ENCODE measurements around the gene KPNA5.
"Not testable (repeated sequence)": the region's sequence is repeated elsewhere in the genome, so short reads cannot be mapped to it uniquely, and the experiment has no call there.

KPNA5 gene

DNA sequence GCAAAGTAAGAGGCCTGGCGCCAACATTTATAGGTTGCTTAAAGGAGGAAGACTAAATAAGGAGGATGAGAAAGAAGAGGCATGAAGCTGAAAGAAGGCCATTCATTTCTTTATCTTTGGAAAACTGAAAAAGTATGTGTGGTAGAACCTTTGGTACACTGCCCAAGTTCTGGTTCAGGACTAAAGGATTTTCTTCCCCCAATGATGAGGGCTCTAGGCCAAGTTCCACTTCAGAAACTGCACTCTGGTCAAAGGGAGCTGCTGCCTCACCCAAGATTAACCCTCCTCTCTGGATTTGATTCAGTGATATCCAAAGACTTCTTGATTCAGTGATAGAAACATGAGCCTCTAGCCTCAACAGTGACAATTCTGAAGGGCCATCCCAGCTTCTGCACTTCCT is 5.0 kb upstream of the KPNA5 start:
- H4K20me1 ChIP-seq (ENCODE audit: insufficient read depth, low read length) = no peaks in the 10 kb centered on the region

DNA sequence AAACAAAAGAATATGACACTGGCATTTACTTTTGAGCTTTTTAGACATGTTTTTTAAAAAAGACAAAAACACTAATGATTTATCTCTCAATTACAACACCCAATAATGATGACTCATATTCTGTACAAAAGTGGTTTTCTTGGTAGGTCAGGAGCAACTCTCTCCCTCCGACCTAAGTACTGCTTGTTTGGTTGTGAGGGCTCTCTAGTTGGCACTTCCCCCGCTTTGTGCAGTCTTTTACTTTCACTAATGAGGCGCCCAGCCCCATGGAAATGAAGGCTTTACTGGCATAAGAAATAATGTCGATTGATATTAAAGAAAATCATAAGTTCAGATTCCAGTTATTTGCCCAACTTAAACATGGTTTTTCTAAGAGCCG is 1.3 kb downstream of the KPNA5 start:
- DNase-seq (peak; percentile 63), ATAC-seq (ENCODE audit: insufficient read depth, low read depth) (peak; percentile 50)
- Histone ChIP-seq H2AFZ (ENCODE audit: low read depth, low read length) (peak overlapping the region; percentile 32), H3K9ac (ENCODE audit: low read depth, low read length) (peak overlapping the region; percentile 85), H3K4me2 (ENCODE audit: insufficient read depth, low read length) (peak overlapping the region; percentile 91), H3K36me3 (ENCODE audit: insufficient read depth, low read length) (peaks cover 18% of the 10 kb centered on the region), H3K79me2 (ENCODE audit: insufficient read depth, low read length) (peaks cover 62% of the 10 kb centered on the region), H3K4me1 (ENCODE audit: insufficient read depth, low read length) (peaks cover 36% of the 10 kb centered on the region), H3K9me3 (ENCODE audit: insufficient read depth, low read length, severe bottlenecking) (no peaks in the 10 kb centered on the region), H4K20me1 (ENCODE audit: insufficient read depth, low read length) (peaks cover 21% of the 10 kb centered on the region; the same call in 1 of the 2 replicates), H3K27me3 (ENCODE audit: insufficient read depth, low read length, poor library complexity) (no peaks in the 10 kb centered on the region), H3K27ac (ENCODE audit: low read length) (peak overlapping the region; percentile 53), H3K4me3 (ENCODE audit: low read depth in 1 of 2, low read length in 2 of 2) (peak overlapping the region; percentile 74 to 90)
- TF ChIP-seq EZH2 (IDR thresholded peaks at IDR 0.05; ENCODE audit: borderline replicate concordance, low read depth, low read length, severe bottlenecking) = no peak
- TF ChIP-seq, protein P1, sequence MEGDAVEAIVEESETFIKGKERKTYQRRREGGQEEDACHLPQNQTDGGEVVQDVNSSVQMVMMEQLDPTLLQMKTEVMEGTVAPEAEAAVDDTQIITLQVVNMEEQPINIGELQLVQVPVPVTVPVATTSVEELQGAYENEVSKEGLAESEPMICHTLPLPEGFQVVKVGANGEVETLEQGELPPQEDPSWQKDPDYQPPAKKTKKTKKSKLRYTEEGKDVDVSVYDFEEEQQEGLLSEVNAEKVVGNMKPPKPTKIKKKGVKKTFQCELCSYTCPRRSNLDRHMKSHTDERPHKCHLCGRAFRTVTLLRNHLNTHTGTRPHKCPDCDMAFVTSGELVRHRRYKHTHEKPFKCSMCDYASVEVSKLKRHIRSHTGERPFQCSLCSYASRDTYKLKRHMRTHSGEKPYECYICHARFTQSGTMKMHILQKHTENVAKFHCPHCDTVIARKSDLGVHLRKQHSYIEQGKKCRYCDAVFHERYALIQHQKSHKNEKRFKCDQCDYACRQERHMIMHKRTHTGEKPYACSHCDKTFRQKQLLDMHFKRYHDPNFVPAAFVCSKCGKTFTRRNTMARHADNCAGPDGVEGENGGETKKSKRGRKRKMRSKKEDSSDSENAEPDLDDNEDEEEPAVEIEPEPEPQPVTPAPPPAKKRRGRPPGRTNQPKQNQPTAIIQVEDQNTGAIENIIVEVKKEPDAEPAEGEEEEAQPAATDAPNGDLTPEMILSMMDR (IDR thresholded peaks at IDR 0.05; ENCODE audit: borderline replicate concordance, extremely low read depth, low read length, poor library complexity, severe bottlenecking) = no peak

More for the DNA sequence above, 5.0 kb upstream of the KPNA5 start:
- ATAC-seq (ENCODE audit: insufficient read depth, low read depth) (no peak), DNase-seq (no peak)
- Histone ChIP-seq H3K4me3 (ENCODE audit: low read depth in 1 of 2, low read length in 2 of 2) (no peak overlapping the region), H3K36me3 (ENCODE audit: insufficient read depth, low read length) (no peaks in the 10 kb centered on the region), H3K79me2 (ENCODE audit: insufficient read depth, low read length) (no peaks in the 10 kb centered on the region), H3K9me3 (ENCODE audit: insufficient read depth, low read length, severe bottlenecking) (no peaks in the 10 kb centered on the region), H3K27ac (ENCODE audit: low read length) (no peak overlapping the region), H2AFZ (ENCODE audit: low read depth, low read length) (no peak overlapping the region), H3K4me1 (ENCODE audit: insufficient read depth, low read length) (peaks cover 10% of the 10 kb centered on the region), H3K9ac (ENCODE audit: low read depth, low read length) (no peak overlapping the region), H3K27me3 (ENCODE audit: insufficient read depth, low read length, poor library complexity) (peaks cover 3% of the 10 kb centered on the region), H3K4me2 (ENCODE audit: insufficient read depth, low read length) (no peak overlapping the region)
- TF ChIP-seq, protein P1 (IDR thresholded peaks at IDR 0.05; ENCODE audit: borderline replicate concordance, extremely low read depth, low read length, poor library complexity, severe bottlenecking) = no peak
- TF ChIP-seq EZH2 (IDR thresholded peaks at IDR 0.05; ENCODE audit: borderline replicate concordance, low read depth, low read length, severe bottlenecking) = no peak

DNA sequence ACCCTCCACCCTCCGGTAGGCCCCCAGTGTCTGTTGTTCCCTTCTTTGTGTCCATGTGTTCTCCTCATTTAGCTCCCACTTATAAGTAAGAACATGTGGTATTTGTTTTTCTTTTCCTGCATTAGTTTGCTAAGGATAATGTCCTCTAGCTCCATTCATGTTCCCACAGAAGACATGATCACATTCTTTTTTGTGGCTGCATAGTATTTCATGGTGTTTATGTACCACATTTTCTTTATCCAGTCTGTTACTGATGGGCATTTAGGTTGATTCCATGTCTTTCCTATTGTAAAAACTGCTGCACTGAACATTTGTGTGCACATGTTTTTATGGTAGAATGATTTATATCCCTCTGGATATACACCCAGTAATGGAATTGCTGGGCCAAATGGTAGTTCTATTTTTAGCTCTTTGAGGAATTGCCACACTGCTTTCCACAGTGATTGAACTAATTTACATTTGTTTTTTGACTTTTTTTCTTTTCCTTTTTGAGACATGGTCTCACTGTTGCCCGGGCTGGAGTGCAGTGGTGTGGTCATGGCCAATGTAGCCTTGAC is 4.5 kb downstream of the KPNA5 start:
- H3K27ac ChIP-seq (ENCODE audit: low read length) = no peak overlapping the region
- H3K4me1 ChIP-seq (ENCODE audit: insufficient read depth, low read length) = peaks cover 32% of the 10 kb centered on the region
- H3K27me3 ChIP-seq (ENCODE audit: insufficient read depth, low read length, poor library complexity) = no peaks in the 10 kb centered on the region
- peaks cover 35% of the 10 kb centered on the region; the same call in 1 of the 2 replicates for H4K20me1 ChIP-seq (ENCODE audit: insufficient read depth, low read length)
- no peaks in the 10 kb centered on the region for H3K9me3 ChIP-seq (ENCODE audit: insufficient read depth, low read length, severe bottlenecking)
- peaks cover 23% of the 10 kb centered on the region for H3K36me3 ChIP-seq (ENCODE audit: insufficient read depth, low read length)
- no peak for ATAC-seq (ENCODE audit: insufficient read depth, low read depth)
- TF ChIP-seq, protein P1 (IDR thresholded peaks at IDR 0.05; ENCODE audit: borderline replicate concordance, extremely low read depth, low read length, poor library complexity, severe bottlenecking) = no peak
- TF ChIP-seq EZH2 (IDR thresholded peaks at IDR 0.05; ENCODE audit: borderline replicate concordance, low read depth, low read length, severe bottlenecking) = no peak
- no peak overlapping the region for H3K9ac ChIP-seq (ENCODE audit: low read depth, low read length)
- H3K4me2 ChIP-seq (ENCODE audit: insufficient read depth, low read length) = peak overlapping the region; percentile 46
- DNase-seq = no peak
- no peak overlapping the region for H2AFZ ChIP-seq (ENCODE audit: low read depth, low read length)
- peaks cover 94% of the 10 kb centered on the region for H3K79me2 ChIP-seq (ENCODE audit: insufficient read depth, low read length)
- no peak overlapping the region for H3K4me3 ChIP-seq (ENCODE audit: low read depth in 1 of 2, low read length in 2 of 2)

DNA sequence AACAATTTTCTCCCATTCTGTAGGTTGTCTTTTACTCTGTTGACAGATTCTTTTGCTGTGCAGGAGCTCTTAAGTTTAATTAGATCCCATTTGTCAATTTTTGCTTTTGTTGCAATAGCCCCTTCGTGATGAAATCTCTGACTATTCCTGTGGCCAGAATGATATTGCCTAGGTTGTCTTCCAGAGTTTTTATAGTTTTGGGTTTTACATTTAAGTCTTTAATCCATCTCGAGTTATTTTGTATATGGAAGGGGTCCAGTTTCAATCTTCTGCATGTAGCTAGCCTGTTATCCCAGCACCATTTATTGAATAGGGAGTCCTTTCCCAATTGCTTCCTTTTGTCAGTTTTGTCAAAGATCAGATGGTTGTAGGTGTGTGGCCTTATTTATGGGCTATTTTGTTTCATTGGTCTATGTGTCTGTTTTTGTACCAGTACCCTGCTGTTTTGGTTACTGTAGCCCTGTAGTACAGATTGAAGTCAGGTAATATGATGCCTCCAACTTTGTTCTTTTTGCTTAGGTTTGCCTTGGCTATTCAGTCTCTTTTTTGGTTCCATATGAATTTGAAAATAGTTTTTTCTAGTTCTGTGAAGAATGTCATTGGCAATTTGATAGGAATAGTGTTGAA is 5.6 kb downstream of the KPNA5 start:
- H3K4me3 ChIP-seq (ENCODE audit: low read depth in 1 of 2, low read length in 2 of 2); ATAC-seq (ENCODE audit: insufficient read depth, low read depth); H3K9ac ChIP-seq (ENCODE audit: low read depth, low read length); H3K27ac ChIP-seq (ENCODE audit: low read length); H2AFZ ChIP-seq (ENCODE audit: low read depth, low read length); H3K9me3 ChIP-seq (ENCODE audit: insufficient read depth, low read length, severe bottlenecking); DNase-seq; H3K27me3 ChIP-seq (ENCODE audit: insufficient read depth, low read length, poor library complexity): not testable (repeated sequence)
- peaks cover 35% of the 10 kb centered on the region; the same call in 1 of the 2 replicates for H4K20me1 ChIP-seq (ENCODE audit: insufficient read depth, low read length)
- 0 out of 2 replicates have a peak overlapping the region, but pooled peaks have one; percentile 12 for H3K4me2 ChIP-seq (ENCODE audit: insufficient read depth, low read length)
- H3K36me3 ChIP-seq (ENCODE audit: insufficient read depth, low read length) = peaks cover 23% of the 10 kb centered on the region
- H3K79me2 ChIP-seq (ENCODE audit: insufficient read depth, low read length) = peaks cover 99% of the 10 kb centered on the region
- peaks cover 31% of the 10 kb centered on the region for H3K4me1 ChIP-seq (ENCODE audit: insufficient read depth, low read length)
